Measurements from ENCODE around the gene TRPM2.

Gene TRPM2

DNA sequence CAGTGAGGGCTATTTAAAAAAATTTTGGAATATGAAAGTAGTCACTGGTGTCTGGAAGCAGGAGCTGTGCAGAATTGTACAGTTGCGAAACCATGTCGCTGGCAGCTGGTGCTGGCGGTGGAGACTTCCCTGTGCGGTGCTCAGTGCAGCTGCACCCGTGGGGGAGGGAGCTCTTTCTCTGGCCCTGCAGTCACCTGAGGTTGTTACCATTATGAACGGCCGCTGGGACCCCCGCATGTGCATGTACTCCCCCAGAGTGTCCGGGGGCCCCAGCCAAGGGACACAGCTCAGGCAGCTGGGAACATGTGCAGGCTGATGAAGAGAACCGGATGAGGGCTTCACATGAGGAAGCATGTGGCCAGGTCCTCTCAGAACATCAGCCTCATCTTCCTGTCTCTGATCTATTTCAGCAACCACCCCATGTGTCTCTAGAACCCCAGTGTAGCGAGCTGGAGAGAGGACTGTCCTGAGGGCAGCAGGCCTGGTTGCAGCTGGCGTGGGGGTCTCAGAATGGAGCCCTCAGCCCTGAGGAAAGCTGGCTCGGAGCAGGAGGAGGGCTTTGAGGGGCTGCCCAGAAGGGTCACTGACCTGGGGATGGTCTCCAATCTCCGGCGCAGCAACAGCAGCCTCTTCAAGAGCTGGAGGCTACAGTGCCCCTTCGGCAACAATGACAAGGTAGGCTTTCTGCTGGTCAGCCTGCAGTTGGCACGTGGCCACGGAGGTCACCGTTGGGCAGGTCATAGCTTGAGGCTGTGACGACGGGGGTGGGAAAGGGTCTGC lies at the start of gene TRPM2:
Gene TRPM2 (plus strand): TSS at position 431 of the 780 bp plus-strand sequence. CDS start 80 bp downstream, at position 511.
- peaks cover 3% of the 10 kb centered on the region for H3K36me3 Mint-ChIP-seq
- H3K9me3 Mint-ChIP-seq (ENCODE audit: low read depth): no peaks in the 10 kb centered on the region
- H3K4me3 Mint-ChIP-seq: peak within 1 kb of the TSS; percentile 77
- H3K27ac Mint-ChIP-seq: peak within 1 kb of the TSS; percentile 84
- H3K4me1 Mint-ChIP-seq (ENCODE audit: low read depth): peaks cover 50% of the 10 kb centered on the region
- no peaks in the 10 kb centered on the region for H3K27me3 Mint-ChIP-seq

DNA sequence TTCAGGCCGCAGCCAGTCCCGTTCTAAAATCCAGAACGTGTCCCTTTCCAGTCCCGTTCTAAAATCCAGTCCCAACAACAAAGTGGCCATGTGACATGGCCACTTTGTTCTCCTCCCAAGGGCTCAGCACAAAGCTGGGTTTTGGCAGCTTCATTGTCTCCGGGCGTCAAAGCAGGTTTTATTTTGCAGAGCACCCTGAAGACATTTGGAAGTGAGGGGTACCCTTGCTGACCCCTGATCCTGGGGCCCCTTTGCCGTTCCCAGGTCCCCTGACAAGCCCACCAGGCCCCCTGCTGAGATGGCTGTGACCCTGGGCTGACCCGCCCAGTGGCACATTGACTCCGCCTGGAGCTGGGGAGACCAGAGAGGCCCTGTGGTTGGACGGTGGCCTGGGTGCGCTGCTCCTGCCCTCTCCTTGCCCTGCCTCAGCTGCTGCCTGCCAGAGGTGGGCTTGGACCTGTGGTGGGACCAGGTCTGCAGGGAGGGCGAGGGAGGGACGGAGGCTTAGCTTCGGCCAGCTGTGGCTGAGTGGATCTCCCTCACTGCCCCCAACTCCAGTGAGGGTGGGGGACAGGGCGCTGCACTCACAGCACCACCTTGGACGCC lies 49.3 kb upstream of the TRPM2 start:
- no peak overlapping the region for H3K27ac Mint-ChIP-seq
- H3K4me1 Mint-ChIP-seq (ENCODE audit: low read depth): peaks cover 33% of the 10 kb centered on the region
- H3K9me3 Mint-ChIP-seq (ENCODE audit: low read depth): no peaks in the 10 kb centered on the region

GRCh38 chr21:44304877-44305293 lies 48.5 kb upstream of the TRPM2 start:
- Mint-ChIP-seq H3K27ac (no peak overlapping the region), H3K9me3 (ENCODE audit: low read depth) (no peaks in the 10 kb centered on the region), H3K36me3 (no peaks in the 10 kb centered on the region), H3K4me1 (ENCODE audit: low read depth) (peaks cover 31% of the 10 kb centered on the region), H3K27me3 (no peaks in the 10 kb centered on the region), H3K4me3 (no peak overlapping the region)

More for the DNA sequence above, 49.3 kb upstream of the TRPM2 start:
- no peaks in the 10 kb centered on the region for H3K36me3 Mint-ChIP-seq
- no peaks in the 10 kb centered on the region for H3K27me3 Mint-ChIP-seq
- H3K4me3 Mint-ChIP-seq: no peak overlapping the region

GRCh38 chr21:44305691-44306090 lies 47.7 kb upstream of the TRPM2 start:
- Mint-ChIP-seq H3K36me3 (no peaks in the 10 kb centered on the region), H3K9me3 (ENCODE audit: low read depth) (no peaks in the 10 kb centered on the region), H3K27ac (no peak overlapping the region), H3K4me3 (no peak overlapping the region), H3K27me3 (no peaks in the 10 kb centered on the region), H3K4me1 (ENCODE audit: low read depth) (peaks cover 30% of the 10 kb centered on the region)

- H3K4me1 Mint-ChIP-seq (ENCODE audit: low read depth): peaks cover 20% of the 10 kb centered on the region
- H3K4me3 Mint-ChIP-seq: no peak overlapping the region
- no peak overlapping the region for H3K27ac Mint-ChIP-seq
- peaks cover 5% of the 10 kb centered on the region for H3K36me3 Mint-ChIP-seq
- H3K9me3 Mint-ChIP-seq (ENCODE audit: low read depth): no peaks in the 10 kb centered on the region
- H3K27me3 Mint-ChIP-seq: no peaks in the 10 kb centered on the region
Measured at GRCh38 chr21:44306936-44307704, 46.3 kb upstream of the TRPM2 start.

DNA sequence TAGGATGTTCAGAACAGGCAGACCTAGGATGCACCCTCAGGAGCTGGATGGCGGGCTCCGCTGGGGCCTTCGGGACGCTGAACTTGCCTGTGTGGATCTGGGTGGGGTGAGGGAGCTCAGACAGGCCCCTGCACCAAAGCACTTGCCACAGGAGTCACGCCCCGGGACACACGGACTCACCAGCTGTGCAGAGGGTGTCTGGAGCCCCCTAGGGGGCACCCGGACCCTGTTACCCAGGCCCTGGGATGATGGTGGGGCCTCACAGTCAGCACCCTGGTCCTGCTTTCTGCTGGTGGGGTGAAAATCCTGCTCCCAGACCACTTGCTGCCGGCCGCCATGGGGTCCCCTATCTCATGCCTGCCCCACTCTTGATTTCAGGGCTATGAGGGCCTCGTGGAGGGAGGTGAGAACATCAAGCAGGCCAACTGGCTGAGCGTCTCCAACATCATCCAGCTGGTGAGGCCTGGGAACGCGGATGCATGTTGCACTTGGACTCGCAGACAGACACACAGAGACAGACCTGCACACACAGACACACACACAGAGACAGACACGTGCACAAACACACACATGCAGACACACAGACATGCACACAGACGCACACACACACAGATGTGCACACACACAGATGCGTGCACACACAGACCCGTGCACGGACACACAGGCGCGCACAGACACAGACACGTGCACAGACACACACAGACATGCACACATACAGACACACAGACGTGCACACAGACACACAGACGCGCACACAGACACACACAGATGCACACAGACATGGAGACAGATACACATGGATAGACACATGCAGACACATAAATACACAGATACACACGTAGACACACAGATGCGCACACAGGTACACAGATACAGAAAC lies 42.6 kb upstream of the TRPM2 start:
- Mint-ChIP-seq H3K4me3 (no peak overlapping the region), H3K27me3 (no peaks in the 10 kb centered on the region), H3K9me3 (ENCODE audit: low read depth) (no peaks in the 10 kb centered on the region), H3K4me1 (ENCODE audit: low read depth) (no peaks in the 10 kb centered on the region), H3K36me3 (peaks cover 5% of the 10 kb centered on the region), H3K27ac (no peak overlapping the region)

DNA sequence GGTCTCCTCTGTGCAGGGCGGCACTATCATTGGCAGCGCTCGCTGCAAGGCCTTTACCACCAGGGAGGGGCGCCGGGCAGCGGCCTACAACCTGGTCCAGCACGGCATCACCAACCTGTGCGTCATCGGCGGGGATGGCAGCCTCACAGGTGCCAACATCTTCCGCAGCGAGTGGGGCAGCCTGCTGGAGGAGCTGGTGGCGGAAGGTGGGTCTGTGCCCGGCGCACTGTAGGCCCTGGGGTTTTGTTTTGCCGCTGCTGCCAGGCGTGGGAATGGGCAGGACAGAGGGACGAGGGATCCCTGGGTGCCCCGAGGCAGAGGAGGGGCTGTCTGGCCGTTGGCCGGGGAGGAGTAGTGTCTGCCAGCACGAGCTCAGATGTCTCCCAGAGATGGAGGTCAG lies 41.3 kb upstream of the TRPM2 start:
- Mint-ChIP-seq H3K4me1 (ENCODE audit: low read depth) (no peaks in the 10 kb centered on the region), H3K36me3 (peaks cover 5% of the 10 kb centered on the region), H3K27me3 (no peaks in the 10 kb centered on the region), H3K9me3 (ENCODE audit: low read depth) (no peaks in the 10 kb centered on the region), H3K27ac (no peak overlapping the region), H3K4me3 (no peak overlapping the region)

GRCh38 chr21:44312716-44313115 lies 40.7 kb upstream of the TRPM2 start:
- H3K4me3 Mint-ChIP-seq: no peak overlapping the region
- H3K4me1 Mint-ChIP-seq (ENCODE audit: low read depth): no peaks in the 10 kb centered on the region
- H3K36me3 Mint-ChIP-seq: peaks cover 5% of the 10 kb centered on the region
- no peaks in the 10 kb centered on the region for H3K9me3 Mint-ChIP-seq (ENCODE audit: low read depth)
- no peak overlapping the region for H3K27ac Mint-ChIP-seq
- H3K27me3 Mint-ChIP-seq: no peaks in the 10 kb centered on the region

DNA sequence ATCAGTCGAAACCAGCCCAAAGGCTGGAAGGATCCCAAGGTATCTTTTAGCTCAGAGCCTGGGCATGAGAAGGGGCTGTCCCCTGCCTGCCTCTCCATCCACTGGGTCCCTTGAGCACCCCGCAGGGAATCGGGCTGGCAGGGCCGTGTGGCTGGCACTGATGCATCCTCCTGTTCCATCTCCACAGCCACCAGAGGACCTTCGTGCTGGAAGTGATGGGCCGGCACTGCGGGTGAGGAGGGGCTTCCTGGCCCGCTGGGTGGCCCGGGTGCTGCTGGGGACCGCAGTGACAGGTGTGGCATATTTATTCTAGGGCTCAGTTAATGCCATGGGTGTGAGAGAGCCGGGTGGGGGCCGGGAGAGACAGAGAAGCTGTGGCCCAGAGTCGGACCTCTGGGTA lies 40.0 kb upstream of the TRPM2 start:
- H3K27ac Mint-ChIP-seq: no peak overlapping the region
- H3K9me3 Mint-ChIP-seq (ENCODE audit: low read depth): no peaks in the 10 kb centered on the region
- H3K4me1 Mint-ChIP-seq (ENCODE audit: low read depth): no peaks in the 10 kb centered on the region
- peaks cover 5% of the 10 kb centered on the region for H3K36me3 Mint-ChIP-seq
- H3K27me3 Mint-ChIP-seq: no peaks in the 10 kb centered on the region
- no peak overlapping the region for H3K4me3 Mint-ChIP-seq

DNA sequence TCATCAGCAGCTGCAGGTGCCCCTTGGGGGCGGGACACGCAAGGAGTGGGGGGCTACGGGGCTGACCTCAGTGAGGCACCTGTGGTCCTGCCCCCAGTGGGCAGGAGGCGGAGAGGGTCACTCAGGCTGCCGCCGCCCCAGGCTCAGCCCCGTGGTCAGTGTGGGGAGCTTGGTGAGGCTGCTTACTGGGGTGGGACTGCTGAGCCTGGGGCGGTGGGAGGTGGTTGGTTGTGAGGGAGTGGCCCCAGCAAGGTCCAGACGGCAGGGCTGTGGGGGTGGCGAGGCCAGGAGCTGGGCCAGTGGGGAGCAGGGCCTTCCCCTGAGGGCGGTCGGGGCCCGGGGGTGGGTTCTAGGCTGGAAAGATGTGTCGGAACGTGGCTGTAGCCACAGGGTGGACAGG lies 39.3 kb upstream of the TRPM2 start:
- no peak overlapping the region for H3K4me3 Mint-ChIP-seq
- H3K4me1 Mint-ChIP-seq (ENCODE audit: low read depth): no peaks in the 10 kb centered on the region
- no peaks in the 10 kb centered on the region for H3K27me3 Mint-ChIP-seq
- H3K9me3 Mint-ChIP-seq (ENCODE audit: low read depth): no peaks in the 10 kb centered on the region
- H3K27ac Mint-ChIP-seq: no peak overlapping the region
- H3K36me3 Mint-ChIP-seq: peaks cover 5% of the 10 kb centered on the region

GRCh38 chr21:44314561-44314960 lies 38.9 kb upstream of the TRPM2 start:
- H3K4me1 Mint-ChIP-seq (ENCODE audit: low read depth): no peaks in the 10 kb centered on the region
- no peaks in the 10 kb centered on the region for H3K27me3 Mint-ChIP-seq
- peaks cover 5% of the 10 kb centered on the region for H3K36me3 Mint-ChIP-seq
- H3K9me3 Mint-ChIP-seq (ENCODE audit: low read depth): no peaks in the 10 kb centered on the region
- no peak overlapping the region for H3K4me3 Mint-ChIP-seq
- H3K27ac Mint-ChIP-seq: no peak overlapping the region

DNA sequence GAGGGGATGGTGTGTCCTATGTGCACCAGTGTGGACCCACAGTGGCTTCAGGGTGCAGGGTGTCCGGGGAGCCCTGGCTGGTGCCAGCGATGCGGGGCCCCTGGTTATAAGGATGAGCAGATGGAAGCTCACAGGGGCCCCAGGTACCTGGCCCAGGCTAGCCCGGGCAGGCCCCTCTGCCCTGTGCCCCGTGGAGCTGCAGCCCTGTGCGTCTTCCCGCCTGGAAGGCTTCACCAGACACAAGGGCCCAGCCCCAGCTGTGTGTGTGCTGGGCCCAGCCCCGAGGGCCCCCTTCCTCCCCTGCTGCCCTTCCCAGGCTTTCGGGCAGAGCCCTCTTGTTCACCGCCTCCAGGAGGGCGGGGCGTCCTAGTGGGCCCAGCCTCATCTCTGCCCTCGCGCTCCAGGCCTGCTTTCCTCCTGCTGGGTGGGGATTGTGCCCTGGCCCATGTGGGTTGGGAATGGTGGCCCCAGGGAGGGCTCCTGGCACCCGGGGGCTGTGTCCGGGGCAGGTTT lies 37.7 kb upstream of the TRPM2 start:
- Mint-ChIP-seq H3K9me3 (ENCODE audit: low read depth) (no peaks in the 10 kb centered on the region), H3K4me1 (ENCODE audit: low read depth) (no peaks in the 10 kb centered on the region), H3K36me3 (peaks cover 5% of the 10 kb centered on the region), H3K4me3 (no peak overlapping the region), H3K27ac (no peak overlapping the region), H3K27me3 (no peaks in the 10 kb centered on the region)

DNA sequence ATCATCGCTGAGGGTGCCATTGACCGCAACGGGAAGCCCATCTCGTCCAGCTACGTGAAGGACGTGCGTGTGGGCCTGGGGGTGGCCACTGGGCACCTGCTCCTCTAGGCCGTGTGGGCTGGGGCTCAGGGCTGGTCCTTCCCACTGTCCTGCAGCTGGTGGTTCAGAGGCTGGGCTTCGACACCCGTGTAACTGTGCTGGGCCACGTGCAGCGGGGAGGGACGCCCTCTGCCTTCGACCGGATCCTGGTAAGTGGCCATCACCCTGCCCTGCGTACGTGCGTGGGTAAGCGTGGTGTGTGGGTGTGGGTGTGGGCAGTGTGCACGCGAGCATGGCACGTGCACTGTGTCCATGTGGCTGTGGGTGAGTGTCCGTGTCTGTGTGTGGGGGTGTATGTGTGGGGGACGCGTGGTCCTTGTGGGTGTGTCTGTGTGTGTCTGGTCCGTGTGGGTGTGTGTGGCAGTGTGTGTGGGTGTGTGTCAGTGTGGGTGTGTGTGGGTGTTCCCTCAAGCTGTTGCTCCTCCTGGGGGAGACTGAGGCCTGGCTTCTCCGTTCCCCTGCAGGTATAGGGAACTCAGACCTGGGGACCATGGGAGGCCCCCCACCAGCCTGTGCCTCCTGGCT lies 37.0 kb upstream of the TRPM2 start:
- Mint-ChIP-seq H3K27me3 (no peaks in the 10 kb centered on the region), H3K9me3 (ENCODE audit: low read depth) (no peaks in the 10 kb centered on the region), H3K36me3 (no peaks in the 10 kb centered on the region), H3K4me1 (ENCODE audit: low read depth) (no peaks in the 10 kb centered on the region), H3K27ac (no peak overlapping the region), H3K4me3 (no peak overlapping the region)

- Mint-ChIP-seq H3K36me3 (no peaks in the 10 kb centered on the region), H3K27me3 (no peaks in the 10 kb centered on the region), H3K27ac (no peak overlapping the region), H3K9me3 (ENCODE audit: low read depth) (no peaks in the 10 kb centered on the region), H3K4me1 (ENCODE audit: low read depth) (no peaks in the 10 kb centered on the region), H3K4me3 (no peak overlapping the region)
Measured at GRCh38 chr21:44317241-44317782, 36.1 kb upstream of the TRPM2 start.

Measured in activated naive CD8-positive, alpha-beta T cell (primary cell).